GM18861 (cell line): ENCODE measurements around the gene CHN2.

Experiments
- ATAC-seq: cut with Tn5 transposase; IDR thresholded peaks from one replicate; pipeline ENCODE4 v1.9.1; 2021; ENCODE audit not compliant: unreplicated experiment

The CHN2 gene

DNA sequence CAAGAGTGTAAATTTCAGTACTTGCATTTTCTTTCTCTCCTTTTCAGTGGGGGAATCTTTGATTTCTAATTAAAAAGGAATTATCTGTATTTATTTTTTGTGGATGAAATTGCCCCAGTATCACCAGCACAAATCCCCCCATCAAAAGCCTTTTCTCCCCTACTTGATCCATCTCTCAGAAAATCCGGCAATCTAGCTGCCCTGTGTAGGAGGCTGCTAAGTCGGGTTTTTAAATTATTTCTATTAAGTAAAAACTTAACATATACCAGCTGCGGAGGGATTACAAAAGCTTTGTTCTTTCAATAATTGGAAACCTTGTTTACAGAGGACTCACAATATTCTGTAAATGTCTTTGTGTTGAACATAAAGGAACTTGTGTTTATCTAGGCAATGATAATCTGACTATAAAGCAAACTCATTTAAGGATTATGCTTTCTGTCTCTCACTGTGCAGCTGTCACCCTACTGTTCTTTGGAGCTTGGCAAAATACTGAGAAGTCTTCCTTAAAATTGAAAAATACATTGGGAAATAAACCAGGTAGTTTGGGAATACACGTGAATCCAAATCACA, 191.7 kb downstream of the CHN2 start:
- no peak for ATAC-seq

DNA sequence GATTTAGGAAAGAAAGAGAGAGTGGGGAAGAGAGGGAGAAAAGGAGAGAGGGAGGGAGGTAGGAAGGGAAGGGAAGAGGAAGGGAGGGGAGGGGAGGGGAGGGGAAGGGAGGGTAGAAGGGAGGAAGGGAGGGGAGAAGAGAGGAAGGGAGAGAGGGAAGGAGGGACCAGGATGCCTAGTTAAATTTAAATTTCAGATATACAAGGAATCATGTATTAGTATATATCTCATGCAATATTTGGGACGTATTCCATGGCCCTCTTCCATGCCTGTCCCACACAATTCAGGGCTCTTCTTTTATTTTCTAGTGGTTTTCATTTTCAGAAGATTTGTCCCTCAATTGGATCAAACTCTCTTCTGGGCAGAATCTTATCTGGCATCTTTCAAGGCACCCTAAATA, 196.7 kb downstream of the CHN2 start:
- no peak for ATAC-seq

DNA sequence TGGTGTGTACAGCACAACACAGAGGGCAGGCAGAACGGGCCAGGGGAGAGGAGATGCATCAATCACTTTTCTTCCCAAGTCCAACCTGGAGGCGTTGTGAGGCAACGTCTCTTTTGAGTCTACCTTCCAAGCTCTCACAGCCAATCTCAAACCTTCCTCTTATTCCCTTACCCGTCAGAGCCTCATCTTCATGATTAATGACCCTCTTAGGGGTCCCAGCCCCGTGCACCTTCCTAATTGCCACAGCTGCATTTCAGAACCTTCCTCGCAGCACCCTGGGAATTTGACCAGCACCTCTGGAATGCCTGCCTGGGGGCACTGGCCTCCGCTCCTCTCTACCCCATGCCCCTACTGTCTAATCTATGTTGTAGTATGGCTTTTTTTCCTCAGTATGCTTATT, 199.7 kb downstream of the CHN2 start:
- ATAC-seq: no peak

DNA sequence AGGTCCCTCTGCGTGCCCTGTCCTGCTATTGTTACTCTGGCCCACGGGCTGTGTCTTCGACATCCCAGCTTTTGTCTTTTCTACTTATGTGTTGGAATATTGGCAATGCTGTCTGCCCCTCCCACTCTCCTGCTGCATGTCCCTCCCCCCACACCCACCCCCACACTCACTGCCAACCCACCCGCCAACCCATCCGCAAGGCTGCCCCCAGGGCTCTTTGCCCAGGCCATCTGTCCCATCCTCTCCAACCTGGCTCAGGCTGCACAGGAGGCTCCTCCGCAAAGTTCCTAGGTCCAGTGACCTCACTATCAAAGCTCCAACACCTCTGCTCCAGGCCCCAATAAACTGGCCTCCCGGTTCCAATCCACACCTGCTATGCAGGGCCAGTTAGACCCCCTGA, 202.0 kb downstream of the CHN2 start:
- no peak for ATAC-seq

DNA sequence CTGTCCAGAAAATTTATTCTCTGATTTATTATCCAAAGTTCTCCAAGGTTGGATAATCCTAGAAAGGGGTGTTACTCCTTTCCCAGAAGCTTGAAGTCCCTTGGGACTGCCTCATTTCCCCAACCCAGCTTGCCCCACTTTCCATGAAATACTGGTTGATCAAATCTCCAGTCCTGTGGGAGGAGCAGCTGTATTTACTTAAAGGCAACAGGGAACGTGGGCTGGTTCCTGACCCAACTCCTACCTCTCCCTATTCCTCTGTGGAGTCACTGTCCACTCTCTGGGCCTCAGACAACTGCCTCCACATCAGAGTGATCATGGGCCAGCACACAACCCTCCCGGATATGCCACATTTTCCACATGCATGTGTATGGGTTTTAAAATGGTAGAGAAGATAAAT, 202.8 kb downstream of the CHN2 start:
- no peak for ATAC-seq

DNA sequence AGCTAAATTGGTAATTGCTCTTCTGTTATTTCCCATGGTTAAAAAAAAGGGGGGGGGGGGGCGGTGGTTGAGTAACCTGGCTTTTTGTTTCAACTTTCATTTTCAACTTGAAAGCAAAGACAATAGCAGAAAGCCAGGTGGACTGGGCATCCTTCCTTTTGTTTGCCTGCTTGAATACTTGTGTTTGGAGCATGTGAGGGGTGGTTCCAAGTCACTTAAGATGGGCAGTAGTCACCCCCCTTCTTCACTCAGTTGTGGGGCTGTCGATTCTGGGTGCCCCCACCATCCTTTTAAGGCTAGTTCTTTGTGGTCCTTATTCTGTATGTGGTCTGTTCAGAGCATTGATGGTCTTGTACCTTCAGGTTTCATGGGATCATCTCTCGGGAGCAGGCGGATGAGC, 203.4 kb downstream of the CHN2 start:
- ATAC-seq: no peak

DNA sequence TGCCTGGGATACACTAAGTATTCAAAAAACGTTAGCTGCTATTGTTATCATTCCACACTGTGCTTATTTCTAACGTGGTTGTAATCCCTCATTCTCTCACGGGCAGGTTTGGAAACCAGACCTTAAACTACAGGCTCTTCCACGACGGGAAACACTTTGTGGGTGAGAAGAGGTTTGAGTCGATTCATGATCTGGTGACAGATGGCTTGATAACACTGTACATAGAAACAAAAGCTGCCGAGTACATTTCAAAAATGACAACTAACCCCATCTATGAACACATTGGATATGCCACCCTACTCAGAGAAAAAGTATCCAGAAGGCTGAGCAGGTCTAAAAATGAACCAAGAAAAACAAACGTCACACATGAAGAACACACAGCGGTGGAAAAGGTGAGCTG, 205.9 kb downstream of the CHN2 start:
- no peak for ATAC-seq

DNA sequence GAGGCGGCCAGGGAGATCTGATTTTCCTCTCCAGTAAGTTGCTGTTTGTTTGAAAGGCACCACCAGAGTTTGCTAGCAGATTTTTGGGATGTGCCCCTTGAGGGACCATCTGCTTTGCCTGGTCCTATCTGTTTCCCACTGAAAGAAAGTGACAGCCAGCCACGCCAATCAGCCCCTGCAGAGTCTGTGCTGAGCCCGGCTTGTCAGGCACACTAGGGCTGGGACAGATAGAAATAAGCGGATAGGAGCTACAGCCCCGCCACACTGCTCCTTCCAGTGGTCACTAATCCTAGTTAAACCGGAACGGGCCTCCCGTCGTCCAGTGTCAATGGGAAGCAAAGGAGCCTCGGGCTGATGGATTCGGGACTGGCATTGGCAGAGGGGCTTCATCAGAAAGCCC, 207.2 kb downstream of the CHN2 start:
- ATAC-seq: no peak

DNA sequence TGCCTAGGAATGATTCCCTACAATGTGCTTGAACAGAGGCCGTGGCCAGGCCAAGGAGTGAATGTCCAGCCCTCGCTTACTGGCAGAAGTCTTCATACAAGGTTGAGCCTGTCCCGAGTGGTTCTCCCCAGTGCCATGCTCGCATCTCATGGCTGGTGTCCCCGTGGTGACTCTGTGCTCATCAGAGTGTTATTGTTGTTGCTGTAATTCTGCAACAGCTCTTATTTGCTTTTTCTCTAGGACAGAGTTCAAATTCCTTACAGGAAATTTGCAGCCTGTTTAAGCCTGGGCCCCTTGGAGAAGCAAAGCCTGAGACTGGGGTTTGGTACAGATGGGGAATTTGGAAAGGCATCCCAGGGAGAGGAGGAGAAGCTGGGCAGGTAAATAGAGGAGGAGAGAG, 211.3 kb downstream of the CHN2 start:
- no peak for ATAC-seq

DNA sequence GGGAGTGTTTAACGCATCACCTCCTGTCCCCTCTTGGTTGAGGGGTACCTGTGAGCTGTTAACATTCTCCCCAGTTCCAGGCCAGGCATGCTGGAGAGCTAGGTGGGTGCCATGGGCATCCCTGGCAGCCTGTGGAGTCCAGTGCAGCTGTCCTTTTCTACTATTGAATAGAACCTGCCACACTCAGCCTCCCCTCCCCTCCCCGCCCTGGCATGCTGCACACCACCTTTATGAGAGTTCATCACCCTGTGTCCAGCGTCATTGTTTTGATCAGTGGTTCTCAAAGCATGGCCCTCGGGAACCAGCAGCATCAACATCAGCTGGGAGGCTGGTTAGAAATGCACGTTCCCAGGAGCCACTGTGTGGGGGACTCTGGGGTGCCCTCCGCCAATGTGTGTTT, 211.8 kb downstream of the CHN2 start:
- no peak for ATAC-seq

DNA sequence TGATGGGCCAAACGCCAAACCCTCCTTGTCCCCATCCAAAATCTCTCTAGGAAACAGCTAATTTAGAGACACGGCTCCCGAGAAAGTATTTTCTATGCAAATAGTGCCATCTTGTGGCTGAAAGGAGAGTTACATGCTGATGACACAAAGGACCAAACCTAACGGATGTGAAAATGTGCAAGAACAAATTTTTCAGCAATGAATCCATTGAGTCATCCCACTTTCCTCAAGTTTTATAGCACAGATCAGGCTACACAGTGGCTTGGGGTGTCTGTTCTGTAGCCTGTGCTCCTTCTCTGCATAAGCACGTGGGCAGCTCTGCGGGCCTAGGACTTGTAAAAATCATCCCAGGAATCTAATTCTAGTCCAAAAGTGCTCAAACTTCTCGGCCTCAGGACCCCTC, 214.3 kb downstream of the CHN2 start:
- peak; percentile 59 for ATAC-seq

DNA sequence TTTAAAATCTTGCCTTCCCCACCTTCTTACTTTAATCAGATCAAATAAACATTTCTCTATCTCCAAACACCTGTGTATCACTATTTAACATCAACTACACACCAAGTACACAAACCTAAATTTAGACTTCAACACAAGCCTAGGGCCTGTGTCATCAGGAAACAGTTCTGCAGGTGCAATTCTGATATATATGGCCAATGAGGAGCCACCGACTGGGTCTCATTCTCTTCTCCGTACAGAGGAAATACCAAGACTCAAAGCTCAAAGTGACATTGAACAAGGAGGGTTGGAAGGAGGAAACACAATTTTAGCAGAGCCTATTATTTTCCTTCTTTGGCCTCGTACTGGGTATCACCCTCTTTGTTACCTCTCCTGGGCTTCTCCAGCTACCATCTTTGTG, 216.4 kb downstream of the CHN2 start:
- ATAC-seq: no peak

DNA sequence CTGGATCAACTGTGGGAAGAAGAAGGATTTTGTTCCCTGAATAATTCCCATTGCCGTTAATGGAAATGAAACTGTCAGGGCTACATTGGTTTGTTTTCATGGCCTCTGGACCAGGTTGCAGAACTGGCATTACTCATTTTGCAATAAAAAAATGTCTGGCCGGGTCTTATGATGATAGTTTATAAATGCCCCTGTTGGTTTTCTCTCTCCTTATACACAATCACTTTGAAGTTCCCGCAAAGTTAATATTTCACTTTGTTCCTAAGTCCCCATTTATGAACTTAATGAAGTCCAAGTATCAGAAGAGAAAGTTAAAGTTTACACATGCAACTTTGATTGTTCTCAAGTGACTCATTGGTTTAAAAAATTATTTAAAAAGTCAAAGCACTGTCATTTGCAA, 218.3 kb downstream of the CHN2 start:
- no peak for ATAC-seq

DNA sequence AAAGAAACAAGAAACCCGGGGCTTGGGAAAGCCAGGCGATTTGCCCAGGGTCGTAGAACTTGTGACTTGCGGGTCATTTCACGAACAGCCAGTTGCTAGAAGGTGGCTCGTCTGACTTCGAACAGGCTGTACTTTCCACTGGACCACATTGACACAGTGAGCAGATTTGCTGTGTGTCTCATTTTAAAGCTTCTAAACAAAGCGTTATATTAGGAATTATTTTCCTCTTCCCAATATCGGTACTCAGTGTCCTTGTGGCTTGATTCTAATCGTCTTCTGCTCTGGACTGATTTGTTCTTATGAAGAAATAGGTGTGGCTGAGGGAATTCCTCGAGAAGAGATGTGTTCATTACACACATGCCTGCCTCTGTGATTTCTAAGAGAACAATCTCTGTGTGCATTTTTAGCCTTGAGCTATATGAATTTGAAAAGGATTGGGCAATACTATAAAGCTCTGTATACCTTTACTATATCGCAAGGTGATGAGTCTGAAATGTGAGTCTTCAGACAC, 219.1 kb downstream of the CHN2 start:
- no peak for ATAC-seq

DNA sequence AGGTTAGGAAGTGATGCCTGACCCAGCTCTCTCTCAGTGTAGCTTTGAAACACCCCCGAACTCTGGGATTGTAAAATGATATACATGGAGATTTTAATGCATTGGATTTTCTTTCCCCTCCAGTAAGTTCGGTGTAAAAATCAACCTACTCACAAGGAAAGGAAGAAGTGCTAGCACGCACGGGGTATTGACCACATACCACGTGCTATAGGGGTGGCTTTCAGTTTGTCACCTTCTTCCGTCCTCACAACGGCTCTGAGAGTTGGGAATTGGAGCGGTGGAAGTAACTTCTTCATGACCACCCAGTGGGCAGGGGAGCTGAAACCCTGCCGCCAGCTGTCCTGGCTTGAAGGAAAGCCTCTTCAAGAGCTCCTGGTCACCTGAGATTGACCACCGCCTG, 219.6 kb downstream of the CHN2 start:
- no peak for ATAC-seq

DNA sequence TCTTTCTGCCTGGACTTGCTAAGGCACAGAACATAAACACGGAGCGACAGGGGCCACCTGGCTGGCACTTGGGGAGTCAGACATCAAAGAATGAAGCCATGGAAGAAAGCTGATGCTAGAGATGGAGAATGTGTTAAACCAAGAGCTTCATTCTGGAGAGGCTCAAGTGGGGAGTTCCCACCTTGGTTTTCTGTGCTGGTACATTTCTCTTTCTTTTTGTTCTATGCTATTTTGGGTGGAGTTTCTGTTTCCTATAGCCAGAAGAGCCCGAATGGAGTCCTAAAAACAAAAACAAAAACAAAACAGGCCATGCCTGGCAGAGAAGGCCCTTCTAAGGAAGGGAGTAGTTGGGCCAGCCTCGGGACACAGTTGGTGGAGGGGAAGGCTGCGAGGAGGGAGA, 220.6 kb downstream of the CHN2 start:
- no peak for ATAC-seq

DNA sequence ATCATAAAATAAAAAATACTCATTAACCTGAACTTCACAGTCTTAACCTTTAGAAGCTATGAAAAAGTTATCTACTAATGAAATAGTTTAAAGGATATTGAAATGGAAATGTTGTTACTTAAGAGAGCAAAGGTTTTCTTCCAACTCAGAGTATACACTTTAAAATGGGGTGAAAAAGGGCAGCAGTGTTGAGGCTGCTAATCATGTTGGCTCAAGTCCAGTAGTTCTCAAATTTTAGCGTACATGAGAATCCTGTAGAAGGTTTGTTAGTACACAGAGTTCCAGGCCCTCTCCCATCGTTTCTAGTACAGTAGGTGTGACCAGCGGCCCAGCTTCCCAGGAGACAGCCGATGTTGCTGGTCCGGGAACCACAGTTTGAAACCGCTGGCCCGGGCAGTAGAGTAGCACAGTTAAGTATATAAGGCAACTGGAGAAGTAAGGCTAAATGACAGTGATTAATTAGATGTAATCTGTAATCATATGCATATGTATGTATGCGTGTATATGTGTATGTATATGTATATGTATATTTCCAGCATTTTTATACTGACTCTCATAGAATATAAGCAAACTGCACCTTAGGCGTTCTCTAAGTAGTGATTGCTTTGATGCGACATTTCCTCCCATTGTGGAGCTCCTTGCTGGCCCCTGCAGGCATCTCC, 221.8 kb downstream of the CHN2 start:
- no peak for ATAC-seq

DNA sequence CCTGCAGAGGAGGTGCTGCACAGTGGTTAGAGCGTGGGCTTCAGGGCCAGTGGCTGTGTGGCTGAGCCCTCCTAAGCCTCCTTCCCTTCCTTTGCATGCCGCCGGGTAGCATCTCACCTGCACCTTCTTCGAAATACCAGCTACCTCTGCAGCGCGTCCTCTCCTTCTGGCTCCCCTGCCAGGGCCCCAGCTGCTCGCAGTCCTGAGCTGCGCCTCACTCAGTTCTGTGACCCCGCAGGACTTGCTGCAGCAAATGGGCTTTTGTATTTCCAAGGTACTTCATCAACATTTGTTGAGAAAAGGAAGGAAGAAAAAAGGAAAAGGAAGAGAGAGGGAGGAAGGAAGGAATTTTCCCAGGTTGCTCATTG, 222.3 kb downstream of the CHN2 start:
- no peak for ATAC-seq

DNA sequence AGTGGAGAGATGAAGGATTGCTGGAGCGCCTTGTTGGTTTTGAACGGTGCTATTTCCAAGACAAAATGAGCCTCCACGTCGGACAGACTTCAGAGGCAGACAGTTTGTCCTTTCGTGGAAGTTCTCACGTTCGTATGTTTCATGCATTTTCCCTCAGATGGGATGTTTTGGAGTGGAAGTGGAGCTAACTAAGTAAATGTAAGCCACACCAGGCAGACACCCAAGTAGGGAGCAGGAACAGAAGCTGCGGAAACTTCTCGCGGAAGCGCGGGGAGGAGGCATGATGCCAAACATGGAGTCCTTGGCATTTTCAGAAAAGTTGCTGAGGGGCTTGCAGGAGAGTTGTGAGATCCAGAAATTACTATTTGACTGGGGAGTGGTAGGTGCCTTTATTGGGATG, 223.5 kb downstream of the CHN2 start:
- ATAC-seq: no peak

DNA sequence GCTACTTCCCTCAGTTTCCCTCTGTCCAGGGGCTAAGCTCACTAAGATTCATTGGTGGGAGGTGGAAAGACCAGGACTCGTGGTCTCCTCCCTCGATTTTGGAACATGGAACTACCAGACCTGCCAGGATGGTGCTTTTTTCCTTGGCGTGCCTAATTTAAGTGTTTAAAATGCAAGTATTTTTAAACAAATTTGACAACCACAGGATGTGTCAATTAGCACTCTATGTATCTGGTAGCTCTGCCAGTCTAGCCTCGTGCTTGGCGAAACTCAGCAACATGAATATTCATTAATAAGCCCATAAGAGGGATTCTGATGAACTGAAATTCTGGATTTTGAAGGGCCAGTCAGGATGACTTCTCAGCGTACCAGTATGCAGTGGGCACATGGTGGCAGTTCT, 224.1 kb downstream of the CHN2 start:
- ATAC-seq: no peak

DNA sequence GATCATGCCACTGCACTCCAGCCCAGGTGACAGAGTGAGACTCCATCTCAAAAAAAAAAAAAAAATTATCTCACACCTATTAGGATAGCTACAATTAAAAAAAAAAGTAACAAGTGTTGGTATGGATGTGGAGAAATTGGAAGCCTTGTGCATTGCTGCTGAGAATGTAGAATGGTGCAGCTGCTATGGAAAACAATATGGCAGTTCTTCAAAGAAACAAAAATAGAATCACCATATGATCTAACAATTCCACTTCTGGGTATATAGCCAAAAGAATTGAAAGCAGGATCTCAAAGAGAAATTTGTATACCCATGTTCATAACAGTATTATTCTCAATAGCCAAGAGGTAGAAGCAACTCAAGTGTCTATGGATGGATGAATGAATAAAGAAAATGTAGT, 225.4 kb downstream of the CHN2 start:
- ATAC-seq: no peak

DNA sequence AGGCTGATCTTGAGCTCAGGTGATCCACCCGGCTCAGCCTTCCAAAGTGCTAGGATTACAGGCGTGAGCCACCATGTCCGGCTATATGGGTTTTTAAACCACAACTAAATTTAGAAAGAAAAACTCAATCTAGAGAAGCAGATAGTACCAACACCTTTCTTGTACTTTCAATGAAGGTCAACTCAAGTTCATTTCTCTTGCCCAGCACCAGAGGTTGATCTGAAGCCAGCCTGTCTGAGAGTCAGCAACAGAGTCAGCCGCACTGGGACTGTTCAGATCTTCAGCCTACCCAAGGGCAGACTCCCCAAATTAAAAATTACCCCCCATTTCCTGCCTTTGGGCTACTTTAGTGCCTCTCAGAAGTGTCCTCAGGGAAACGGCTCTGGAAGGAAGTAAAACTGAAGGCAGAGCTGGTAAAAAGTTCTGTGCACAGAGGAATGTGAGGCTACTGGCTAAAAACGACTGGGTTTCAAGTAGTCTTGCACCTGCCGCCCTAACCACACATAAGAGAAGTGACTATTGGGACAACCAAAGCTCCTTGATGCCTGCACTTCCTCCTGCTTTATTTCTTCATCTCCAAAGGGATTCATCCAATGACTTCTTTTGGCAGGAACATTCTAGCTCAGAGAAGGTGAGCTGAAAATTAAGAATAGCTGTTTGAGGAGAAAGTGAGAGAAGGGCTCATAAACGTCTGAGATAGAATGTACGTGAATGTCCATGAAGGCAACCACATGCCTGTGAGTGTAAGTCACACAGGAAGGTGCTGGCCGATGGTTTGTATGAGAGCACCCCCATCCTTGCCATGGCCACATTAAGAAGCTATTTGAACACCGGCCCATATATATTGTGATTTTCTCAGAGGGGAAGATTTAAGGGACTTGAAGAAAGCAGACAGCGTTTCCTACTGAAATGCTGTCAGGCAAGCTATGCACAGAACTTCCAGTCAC, 226.7 kb downstream of the CHN2 start:
- no peak for ATAC-seq
